Stomach (tissue), 4 donors: ENCODE results near the gene PLP1.

Source experiments
- CTCF ChIP-seq, 7 experiments: fragments of 450-650 bp in 4 of 7; fragments of 200-600 bp in 3 of 7; sonication (generic) in 3 of 7; IDR thresholded peaks; one replicate each; pipeline ENCODE4 v1.5.1; 2016 to 2019; ENCODE audit warnings: antibody characterized with exemption in 7 of 7, control low read depth in 2 of 7, mild to moderate bottlenecking in 1 of 7
- EP300 ChIP-seq: sonication (generic); formaldehyde crosslinking; IDR thresholded peaks from one replicate; pipeline ENCODE4 v1.6.1; 2017; ENCODE audit warnings: antibody characterized with exemption
- POLR2A ChIP-seq, 4 donors: fragments of 450-650 bp; IDR thresholded peaks; one replicate each; pipeline ENCODE4 v1.6.1; 2016; ENCODE audit warnings: antibody characterized with exemption in 4 of 4, control low read depth in 2 of 4, mild to moderate bottlenecking in 1 of 4, moderate library complexity in 1 of 4
- POLR2AphosphoS5 ChIP-seq, 3 donors: sonication (generic); formaldehyde crosslinking; IDR thresholded peaks; one replicate each; pipeline ENCODE4 v1.6.1; 2016; ENCODE audit warnings: antibody characterized with exemption in 3 of 3

- TF ChIP-seq CTCF (IDR thresholded peaks at IDR 0.05) (no peak), POLR2AphosphoS5 (IDR thresholded peaks at IDR 0.05) (no peak), EP300 (no peak), POLR2A (IDR thresholded peaks at IDR 0.05) (no peak)
Measured at GRCh38 chrX:103758555-103758954, 18.1 kb upstream of the PLP1 start.
